ENCODE results near the gene SHROOM3.

DNA sequence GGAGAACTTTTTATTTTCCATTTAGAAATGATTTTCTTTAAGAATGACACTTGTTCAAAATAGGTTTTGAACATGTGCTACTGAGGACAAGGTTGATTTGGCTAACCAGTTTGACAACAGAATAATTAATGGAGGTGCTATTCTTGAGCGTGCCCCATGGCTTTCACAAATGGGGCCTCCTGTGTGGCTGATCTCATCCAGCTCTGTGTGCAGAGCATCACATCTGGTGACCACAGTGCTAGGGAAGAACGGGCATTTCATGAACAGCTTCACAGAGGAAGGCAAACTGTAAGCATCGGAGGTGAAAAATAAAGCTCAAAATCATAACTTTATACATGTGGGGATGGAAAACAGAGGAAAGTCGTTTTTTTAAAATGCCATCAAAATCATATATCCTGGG, 314.3 kb downstream of the SHROOM3 start:
- TF ChIP-seq POLR2A (IDR thresholded peaks at IDR 0.05; ENCODE audit: low read length): no peak
- no peak for TF ChIP-seq GATA1 (IDR thresholded peaks at IDR 0.05; ENCODE audit: low read depth, low read length)

All from erythroblast (primary cell).